CD4-positive, CD25-positive, alpha-beta regulatory T cell (primary cell): ENCODE results near the gene TRIO. TPM values are rescaled to one million over a fixed set of nuclear protein-coding genes. Genes with fewer than 3 reads are reported as not detected.

ENCODE experiments used
- ATAC-seq, 2 donors: fragments of 150-1000 bp; cut with Tn5 transposase; one replicate each; pipeline ENCODE4 v1.10.0; 2021; ENCODE audit warnings: low read depth in 2 of 2, moderate number of reproducible peaks in 2 of 2, moderate library complexity in 1 of 2
- DNase-seq, 3 donors: peaks; one replicate each; pipeline versions ENCODE4 v3.0.0 to v3.0.0-alpha.2; 2012 to 2022; ENCODE audit warnings: mixed read lengths in 1 of 3
- H3K27ac ChIP-seq: one replicate; pipeline ENCODE4 v1.7.0; 2013; ENCODE audit warnings: mild to moderate bottlenecking, low read length; ENCODE audit not compliant: insufficient read depth, poor library complexity, severe bottlenecking
- H3K27me3 ChIP-seq: one replicate; pipeline ENCODE4 v1.7.0; 2013; ENCODE audit warnings: low read length; ENCODE audit not compliant: control insufficient read depth, insufficient read depth
- H3K36me3 ChIP-seq: one replicate; pipeline ENCODE4 v1.7.0; 2013; ENCODE audit warnings: mild to moderate bottlenecking, low read length, moderate library complexity; ENCODE audit not compliant: control insufficient read depth, insufficient read depth
- H3K4me1 ChIP-seq: 2 replicates; pipeline ENCODE4 v1.7.0; 2013; ENCODE audit warnings: mild to moderate bottlenecking, low read length; ENCODE audit not compliant: insufficient read depth, control insufficient read depth, poor library complexity, severe bottlenecking
- H3K4me3 ChIP-seq: one replicate; pipeline ENCODE4 v1.7.0; 2013; ENCODE audit warnings: low read depth, mild to moderate bottlenecking, low read length, moderate library complexity
- H3K9me3 ChIP-seq, 2 experiments: 1 replicate in 1 of 2; 2 replicates in 1 of 2; pipeline ENCODE4 v1.7.0; 2013; ENCODE audit warnings: low read length in 2 of 2, mild to moderate bottlenecking in 1 of 2, moderate library complexity in 1 of 2; ENCODE audit not compliant: control insufficient read depth in 2 of 2
- H3K27ac Mint-ChIP-seq, 3 donors: one replicate each; pipeline ENCODE4 v1.8.0; 2020 to 2022; ENCODE audit warnings: mild to moderate bottlenecking in 3 of 3, mixed read lengths in 3 of 3, moderate library complexity in 2 of 3
- H3K27me3 Mint-ChIP-seq: one replicate; pipeline ENCODE4 v1.8.0; 2022; ENCODE audit warnings: mild to moderate bottlenecking, mixed read lengths
- H3K36me3 Mint-ChIP-seq: one replicate; pipeline ENCODE4 v1.8.0; 2020; ENCODE audit warnings: mixed read lengths
- H3K4me1 Mint-ChIP-seq, 4 donors: one replicate each; pipeline ENCODE4 v1.8.0; 2020 to 2022; ENCODE audit warnings: mixed read lengths in 4 of 4, mild to moderate bottlenecking in 1 of 4
- H3K4me3 Mint-ChIP-seq, 4 donors: one replicate each; pipeline ENCODE4 v1.8.0; 2020 to 2022; ENCODE audit warnings: mild to moderate bottlenecking in 4 of 4, mixed read lengths in 4 of 4, moderate library complexity in 3 of 4
- H3K9me3 Mint-ChIP-seq, 7 donors: one replicate each; pipeline ENCODE4 v1.8.0; 2020 to 2022; ENCODE audit warnings: mixed read lengths in 7 of 7, mild to moderate bottlenecking in 3 of 7, moderate library complexity in 2 of 7
- polyA plus RNA-seq, 4 donors: library from polyadenylated mRNA; unstranded; fragments of 300-500 nt; fragmentation: Illumina TruSeq; gene quantifications; one replicate each; pipeline ENCODE4 v1.2.3, GENCODE V29; 2021
- total RNA-seq: library from RNA; stranded (reverse); gene quantifications from one replicate; pipeline ENCODE4 v1.2.3, GENCODE V29; 2022

Gene TRIO
- total and polyA plus RNA-seq, 5 donors from 2014 or later, result 1.2 to 7.6 (median 1.8) TPM

- Mint-ChIP-seq H3K9me3 (no peaks in the 10 kb centered on the region), H3K4me1 (no peaks in the 10 kb centered on the region), H3K36me3 (no peaks in the 10 kb centered on the region), H3K4me3 (no peak overlapping the region), H3K27ac (no peak overlapping the region), H3K27me3 (peaks cover 19% of the 10 kb centered on the region)
- DNase-seq, result no peak
- Histone ChIP-seq H3K27ac (no peak overlapping the region), H3K4me1 (no peaks in the 10 kb centered on the region), H3K27me3 (peaks cover 2% of the 10 kb centered on the region), H3K36me3 (no peaks in the 10 kb centered on the region), H3K4me3 (no peak overlapping the region), H3K9me3 (no peaks in the 10 kb centered on the region)
- ATAC-seq, result no peak
Observed at GRCh38 chr5:14190194-14191164, 47.3 kb downstream of the TRIO start.

- Mint-ChIP-seq H3K4me3 (no peak overlapping the region), H3K36me3 (no peaks in the 10 kb centered on the region), H3K4me1 (no peaks in the 10 kb centered on the region), H3K9me3 (no peaks in the 10 kb centered on the region), H3K27me3 (peaks cover 24% of the 10 kb centered on the region), H3K27ac (no peak overlapping the region)
- Histone ChIP-seq H3K4me1 (no peaks in the 10 kb centered on the region), H3K27ac (no peak overlapping the region), H3K9me3 (no peaks in the 10 kb centered on the region), H3K4me3 (no peak overlapping the region), H3K27me3 (peaks cover 2% of the 10 kb centered on the region), H3K36me3 (no peaks in the 10 kb centered on the region)
- DNase-seq (no peak), ATAC-seq (no peak)
Observed at GRCh38 chr5:14191325-14191724, 48.2 kb downstream of the TRIO start.

- Histone ChIP-seq H3K4me3 (no peak overlapping the region), H3K36me3 (no peaks in the 10 kb centered on the region), H3K27ac (no peak overlapping the region), H3K27me3 (peaks cover 2% of the 10 kb centered on the region), H3K4me1 (no peaks in the 10 kb centered on the region), H3K9me3 (no peaks in the 10 kb centered on the region)
- H3K4me1 Mint-ChIP-seq, result no peaks in the 10 kb centered on the region
- no peak overlapping the region for H3K4me3 Mint-ChIP-seq
- DNase-seq, result no peak
- ATAC-seq, result no peak
- no peaks in the 10 kb centered on the region for H3K36me3 Mint-ChIP-seq
- peaks cover 23% of the 10 kb centered on the region for H3K27me3 Mint-ChIP-seq
- H3K27ac Mint-ChIP-seq, result no peak overlapping the region
- no peaks in the 10 kb centered on the region for H3K9me3 Mint-ChIP-seq
Observed at GRCh38 chr5:14193496-14193895, 50.4 kb downstream of the TRIO start.

- no peaks in the 10 kb centered on the region for H3K36me3 ChIP-seq
- H3K9me3 ChIP-seq, result no peaks in the 10 kb centered on the region
- no peaks in the 10 kb centered on the region for H3K9me3 Mint-ChIP-seq
- H3K4me3 ChIP-seq, result no peak overlapping the region
- H3K27me3 Mint-ChIP-seq, result peaks cover 23% of the 10 kb centered on the region
- no peaks in the 10 kb centered on the region for H3K36me3 Mint-ChIP-seq
- no peaks in the 10 kb centered on the region for H3K4me1 Mint-ChIP-seq
- H3K4me3 Mint-ChIP-seq, result no peak overlapping the region
- H3K27ac ChIP-seq, result no peak overlapping the region
- no peak for DNase-seq
- no peaks in the 10 kb centered on the region for H3K4me1 ChIP-seq
- no peak for ATAC-seq
- H3K27ac Mint-ChIP-seq, result no peak overlapping the region
- peaks cover 2% of the 10 kb centered on the region for H3K27me3 ChIP-seq
Observed at GRCh38 chr5:14195588-14195987, 52.4 kb downstream of the TRIO start.

DNA sequence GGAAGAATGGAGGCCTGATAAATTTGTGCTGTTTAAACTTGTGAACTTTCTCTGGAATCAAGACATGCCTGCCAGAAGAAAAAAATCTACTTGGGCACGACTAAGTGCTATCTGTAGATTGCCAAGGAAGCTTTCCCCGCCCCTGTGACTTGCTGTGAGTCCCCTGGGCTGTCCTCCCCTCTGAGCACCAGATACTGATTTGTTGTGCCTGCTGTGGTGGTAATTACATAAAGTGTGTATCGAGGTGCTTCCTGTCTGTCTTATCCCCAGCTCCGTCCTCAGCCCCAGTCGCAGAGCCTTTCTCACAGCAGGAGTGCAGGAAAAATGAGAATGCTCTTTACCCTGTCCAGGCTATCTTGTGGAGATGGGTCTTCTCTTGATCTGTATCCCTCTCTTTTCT is 53.9 kb downstream of the TRIO start:
- H3K4me1 Mint-ChIP-seq, result no peaks in the 10 kb centered on the region
- no peak for DNase-seq

DNA sequence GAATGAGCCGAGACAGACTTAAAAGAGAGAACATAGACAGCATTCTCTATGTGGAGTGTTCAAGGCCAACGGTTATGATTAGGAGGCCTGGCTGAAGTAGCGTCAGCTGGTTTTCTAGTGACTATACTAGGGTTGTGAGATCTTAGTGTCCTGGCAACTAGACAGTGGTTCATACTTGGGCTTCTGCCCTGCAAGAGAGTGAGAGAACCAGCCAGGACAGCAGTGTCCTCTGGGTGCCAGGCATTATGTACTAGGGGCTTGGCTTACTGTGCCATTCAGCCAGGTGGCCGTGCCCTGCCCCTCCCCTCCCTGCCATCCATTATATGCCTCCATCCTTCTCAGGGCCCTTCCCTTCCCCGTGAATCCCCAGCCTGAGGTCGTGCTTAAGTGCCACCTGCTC is 56.8 kb downstream of the TRIO start:
- no peaks in the 10 kb centered on the region for H3K36me3 Mint-ChIP-seq
- no peak overlapping the region for H3K4me3 Mint-ChIP-seq
- no peak overlapping the region for H3K4me3 ChIP-seq
- peaks cover 13% of the 10 kb centered on the region for H3K27me3 Mint-ChIP-seq
- H3K4me1 Mint-ChIP-seq, result peaks cover 0 to 3% (median 0%) of the 10 kb centered on the region in 4 donors
- H3K9me3 Mint-ChIP-seq, result no peaks in the 10 kb centered on the region
- H3K27ac ChIP-seq, result no peak overlapping the region
- peak overlapping the region in 1 of 3 donors; percentile 39 for H3K27ac Mint-ChIP-seq
- no peaks in the 10 kb centered on the region for H3K4me1 ChIP-seq
- ATAC-seq (no peak), DNase-seq (no peak)
- peaks cover 4% of the 10 kb centered on the region for H3K27me3 ChIP-seq
- H3K9me3 ChIP-seq, result no peaks in the 10 kb centered on the region
- H3K36me3 ChIP-seq, result no peaks in the 10 kb centered on the region

More for the DNA sequence above, 53.9 kb downstream of the TRIO start:
- Mint-ChIP-seq H3K27ac (no peak overlapping the region), H3K9me3 (no peaks in the 10 kb centered on the region), H3K36me3 (no peaks in the 10 kb centered on the region), H3K27me3 (peaks cover 17% of the 10 kb centered on the region), H3K4me3 (no peak overlapping the region)
- no peaks in the 10 kb centered on the region for H3K36me3 ChIP-seq
- H3K9me3 ChIP-seq, result no peaks in the 10 kb centered on the region
- peaks cover 2% of the 10 kb centered on the region for H3K27me3 ChIP-seq
- H3K4me1 ChIP-seq, result no peaks in the 10 kb centered on the region
- no peak overlapping the region for H3K27ac ChIP-seq
- H3K4me3 ChIP-seq, result no peak overlapping the region
- no peak for ATAC-seq

- Mint-ChIP-seq H3K27ac (peak overlapping the region in 1 of 3 donors; percentile 39), H3K4me3 (no peak overlapping the region), H3K36me3 (no peaks in the 10 kb centered on the region), H3K4me1 (peaks cover 0 to 4% (median 0%) of the 10 kb centered on the region in 4 donors), H3K9me3 (no peaks in the 10 kb centered on the region), H3K27me3 (peaks cover 17% of the 10 kb centered on the region)
- Histone ChIP-seq H3K27me3 (peaks cover 2% of the 10 kb centered on the region), H3K4me3 (no peak overlapping the region), H3K27ac (no peak overlapping the region), H3K36me3 (no peaks in the 10 kb centered on the region), H3K9me3 (no peaks in the 10 kb centered on the region), H3K4me1 (no peaks in the 10 kb centered on the region)
- no peak for ATAC-seq
- DNase-seq, result no peak
Observed at GRCh38 chr5:14200312-14200990, 57.3 kb downstream of the TRIO start.
